Measurements from ENCODE around the gene MCFD2.

The MCFD2 gene

DNA sequence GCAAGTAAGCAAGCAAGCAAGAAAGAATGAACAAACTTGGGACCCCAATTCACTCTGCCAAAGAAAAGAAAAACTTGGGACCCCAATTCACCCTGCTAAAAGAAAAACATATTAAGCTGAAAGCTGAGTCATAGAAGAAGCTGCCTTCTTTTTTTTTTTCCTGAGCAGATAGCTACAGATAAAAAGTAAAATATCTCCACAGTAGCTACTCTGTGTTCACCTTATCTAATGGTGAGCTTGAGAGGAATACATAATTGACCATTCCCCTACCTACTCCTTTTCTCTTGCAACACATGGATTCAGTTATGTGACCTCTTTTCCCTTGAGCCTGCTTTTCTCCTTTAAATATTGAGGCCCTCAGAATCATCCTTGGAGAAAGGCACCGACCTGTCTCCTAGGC is 63.0 kb downstream of the MCFD2 start:
- DNase-seq (ENCODE audit: low spot score): no peak
- FAIRE-seq: no peak

DNA sequence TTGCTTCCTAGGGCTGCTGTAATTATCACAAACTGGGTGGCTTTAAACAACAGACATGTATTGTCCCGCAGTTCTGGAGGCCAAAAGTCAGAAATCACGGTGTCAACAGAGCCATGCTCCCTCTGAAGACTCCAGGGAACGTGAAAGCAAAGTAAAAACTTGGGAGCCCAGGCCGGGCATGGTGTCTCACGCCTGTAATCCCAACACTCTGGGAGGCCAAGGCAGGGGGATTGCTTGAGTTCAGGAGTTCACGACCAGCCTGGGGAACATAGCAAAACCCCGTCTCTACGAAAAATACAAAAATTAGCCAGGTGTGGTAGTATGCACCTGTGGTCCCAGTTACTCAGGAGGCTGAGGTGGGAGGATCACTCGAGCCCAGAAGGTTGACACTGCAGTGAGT is 63.5 kb downstream of the MCFD2 start:
- DNase-seq (ENCODE audit: low spot score) (no peak), FAIRE-seq (no peak)

Measured in RCC 7860 (cell line).